ENCODE measurements around the gene CYB5B. TPM values are rescaled to one million over a fixed set of nuclear protein-coding genes. Genes with fewer than 3 reads are reported as not detected.
A peak's percentile ranks its signal among the peaks of the same experiment; 100 is the strongest.
"Not testable (repeated sequence)": the region's sequence is repeated elsewhere in the genome, so short reads cannot be mapped to it uniquely, and the experiment has no call there.

The CYB5B gene
- total RNA-seq, 2 donors from 2014 or later: 153 to 160 TPM

GRCh38 chr16:69431948-69432468 lies 7.6 kb downstream of the CYB5B start:
- H3K9me3 Mint-ChIP-seq: peaks cover 8 to 9% of the 10 kb centered on the region in 2 donors
- peak in 1 of 2 donors; percentile 87 for ATAC-seq
- H3K27ac Mint-ChIP-seq: no peak overlapping the region
- peaks cover 16 to 67% of the 10 kb centered on the region in 2 donors for H3K36me3 Mint-ChIP-seq
- DNase-seq (ENCODE audit: low spot score in 2 of 2): no peak

GRCh38 chr16:69434066-69434465 lies 9.6 kb downstream of the CYB5B start:
- Mint-ChIP-seq H3K36me3 (peaks cover 4 to 49% of the 10 kb centered on the region in 2 donors), H3K9me3 (peaks cover under 1% of the 10 kb centered on the region in 2 donors), H3K27ac (peak overlapping the region in 1 of 2 donors; percentile 30)
- ATAC-seq (no peak), DNase-seq (ENCODE audit: low spot score in 2 of 2) (no peak)

- ATAC-seq (no peak), DNase-seq (ENCODE audit: low spot score in 2 of 2) (no peak)
- Mint-ChIP-seq H3K9me3 (no peaks in the 10 kb centered on the region), H3K27ac (no peak overlapping the region), H3K36me3 (peaks cover 0 to 35% of the 10 kb centered on the region in 2 donors)
Observed at GRCh38 chr16:69435977-69436820, 11.8 kb downstream of the CYB5B start.

- Mint-ChIP-seq H3K36me3 (peaks cover 0 to 35% of the 10 kb centered on the region in 2 donors), H3K9me3 (no peaks in the 10 kb centered on the region), H3K27ac (peak overlapping the region in 1 of 2 donors; percentile 57)
- DNase-seq (ENCODE audit: low spot score in 2 of 2) (no peak), ATAC-seq (no peak)
Observed at GRCh38 chr16:69436896-69437295, 12.5 kb downstream of the CYB5B start.

GRCh38 chr16:69438465-69438864 lies 14.0 kb downstream of the CYB5B start:
- Mint-ChIP-seq H3K27ac (no peak overlapping the region), H3K9me3 (no peaks in the 10 kb centered on the region), H3K36me3 (peaks cover 0 to 28% of the 10 kb centered on the region in 2 donors)
- ATAC-seq (peak; percentile 64 to 89), DNase-seq (ENCODE audit: low spot score in 2 of 2) (no peak)

- ATAC-seq: no peak
- DNase-seq (ENCODE audit: low spot score in 2 of 2): no peak
- H3K9me3 Mint-ChIP-seq: no peaks in the 10 kb centered on the region
- no peak overlapping the region for H3K27ac Mint-ChIP-seq
- H3K36me3 Mint-ChIP-seq: peaks cover 0 to 10% of the 10 kb centered on the region in 2 donors
Observed at GRCh38 chr16:69440250-69440649, 15.8 kb downstream of the CYB5B start.

GRCh38 chr16:69441030-69441429 lies 16.6 kb downstream of the CYB5B start:
- not testable (repeated sequence) for ATAC-seq; H3K9me3 Mint-ChIP-seq; H3K27ac Mint-ChIP-seq; DNase-seq (ENCODE audit: low spot score in 2 of 2); H3K36me3 Mint-ChIP-seq

- Mint-ChIP-seq H3K9me3 (no peaks in the 10 kb centered on the region), H3K27ac (peak overlapping the region; percentile 77 to 82), H3K36me3 (peaks cover 0 to 15% of the 10 kb centered on the region in 2 donors)
- peak; percentile 60 to 64 for ATAC-seq
- no peak for DNase-seq (ENCODE audit: low spot score in 2 of 2)
Observed at GRCh38 chr16:69443927-69444631, 19.7 kb downstream of the CYB5B start.

GRCh38 chr16:69444873-69445517 lies 20.6 kb downstream of the CYB5B start:
- H3K36me3 Mint-ChIP-seq: peaks cover 0 to 21% of the 10 kb centered on the region in 2 donors
- ATAC-seq (peak; percentile 22 to 54), DNase-seq (ENCODE audit: low spot score in 2 of 2) (no peak)
- H3K9me3 Mint-ChIP-seq: no peaks in the 10 kb centered on the region
- H3K27ac Mint-ChIP-seq: peak overlapping the region in 1 of 2 donors; percentile 77

- ATAC-seq: no peak
- H3K27ac Mint-ChIP-seq: no peak overlapping the region
- peaks cover 0 to 32% of the 10 kb centered on the region in 2 donors for H3K36me3 Mint-ChIP-seq
- no peak for DNase-seq (ENCODE audit: low spot score in 2 of 2)
- H3K9me3 Mint-ChIP-seq: no peaks in the 10 kb centered on the region
Observed at GRCh38 chr16:69448470-69449193, 24.2 kb downstream of the CYB5B start.

- ATAC-seq (no peak), DNase-seq (ENCODE audit: low spot score in 2 of 2) (no peak)
- Mint-ChIP-seq H3K27ac (no peak overlapping the region), H3K9me3 (no peaks in the 10 kb centered on the region), H3K36me3 (peaks cover 0 to 37% of the 10 kb centered on the region in 2 donors)
Observed at GRCh38 chr16:69451166-69451565, 26.7 kb downstream of the CYB5B start.

GRCh38 chr16:69453936-69454335 lies 29.5 kb downstream of the CYB5B start:
- no peak overlapping the region for H3K27ac Mint-ChIP-seq
- H3K9me3 Mint-ChIP-seq: no peaks in the 10 kb centered on the region
- ATAC-seq: no peak
- H3K36me3 Mint-ChIP-seq: peaks cover 0 to 24% of the 10 kb centered on the region in 2 donors
- DNase-seq (ENCODE audit: low spot score in 2 of 2): no peak

- ATAC-seq (no peak), DNase-seq (ENCODE audit: low spot score in 2 of 2) (no peak)
- no peak overlapping the region for H3K27ac Mint-ChIP-seq
- H3K36me3 Mint-ChIP-seq: peaks cover 0 to 13% of the 10 kb centered on the region in 2 donors
- no peaks in the 10 kb centered on the region for H3K9me3 Mint-ChIP-seq
Observed at GRCh38 chr16:69463876-69464275, 39.5 kb downstream of the CYB5B start.

- Mint-ChIP-seq H3K27ac (peak overlapping the region; percentile 23 to 50), H3K36me3 (peaks cover 0 to 13% of the 10 kb centered on the region in 2 donors), H3K9me3 (no peaks in the 10 kb centered on the region)
- ATAC-seq (peak; percentile 21 to 59), DNase-seq (ENCODE audit: low spot score in 2 of 2) (no peak)
Observed at GRCh38 chr16:69465083-69465721, 40.8 kb downstream of the CYB5B start.

GRCh38 chr16:69465881-69466280 lies 41.5 kb downstream of the CYB5B start:
- no peak for ATAC-seq
- Mint-ChIP-seq H3K9me3 (no peaks in the 10 kb centered on the region), H3K36me3 (peaks cover 0 to 10% of the 10 kb centered on the region in 2 donors), H3K27ac (peak overlapping the region in 1 of 2 donors; percentile 23)
- DNase-seq (ENCODE audit: low spot score in 2 of 2): no peak

GRCh38 chr16:69466547-69466946 lies 42.1 kb downstream of the CYB5B start:
- H3K27ac Mint-ChIP-seq: no peak overlapping the region
- DNase-seq (ENCODE audit: low spot score in 2 of 2) (no peak), ATAC-seq (no peak)
- no peaks in the 10 kb centered on the region for H3K9me3 Mint-ChIP-seq
- H3K36me3 Mint-ChIP-seq: peaks cover 0 to 6% of the 10 kb centered on the region in 2 donors

Data from activated naive CD4-positive, alpha-beta T cell treated with anti-CD3 and anti-CD28 coated beads, Interleukin-2, amount 50 U/mL, for 72 hours (primary cell).